ENCODE data around the gene HES5.

HES5 gene

GRCh38 chr1:2574350-2574749 lies 44.3 kb upstream of the HES5 start:
- no peak for TF ChIP-seq MAX (IDR thresholded peaks at IDR 0.05)
- no peak for TF ChIP-seq USF1 (IDR thresholded peaks at IDR 0.05)
- TF ChIP-seq CEBPB (IDR thresholded peaks at IDR 0.05) = no peak
- no peak for TF ChIP-seq EP300 (IDR thresholded peaks at IDR 0.05; ENCODE audit: borderline replicate concordance)
- TF ChIP-seq FOXM1 (IDR thresholded peaks at IDR 0.05; ENCODE audit: borderline replicate concordance, low read depth) = no peak
- no peak for TF ChIP-seq EGR1 (IDR thresholded peaks at IDR 0.05)
- TF ChIP-seq TCF12 (IDR thresholded peaks at IDR 0.05; ENCODE audit: low read depth) = no peak
- TF ChIP-seq CREB1 (IDR thresholded peaks at IDR 0.05; ENCODE audit: low read depth) = no peak
- no peak for TF ChIP-seq NFIC (IDR thresholded peaks at IDR 0.05)
- no peak for TF ChIP-seq RAD21 (IDR thresholded peaks at IDR 0.05; ENCODE audit: low read depth)

- TF ChIP-seq CREB1 (IDR thresholded peaks at IDR 0.05; ENCODE audit: low read depth) = no peak
- no peak for TF ChIP-seq TCF12 (IDR thresholded peaks at IDR 0.05; ENCODE audit: low read depth)
- TF ChIP-seq CEBPB (IDR thresholded peaks at IDR 0.05) = no peak
- no peak for TF ChIP-seq EP300 (IDR thresholded peaks at IDR 0.05; ENCODE audit: borderline replicate concordance)
- no peak for TF ChIP-seq ZBTB7A (IDR thresholded peaks at IDR 0.05; ENCODE audit: low read depth)
- no peak for TF ChIP-seq REST (IDR thresholded peaks at IDR 0.05; ENCODE audit: low read depth)
- no peak for TF ChIP-seq TAF1 (IDR thresholded peaks at IDR 0.05; ENCODE audit: low read depth)
- TF ChIP-seq USF1 (IDR thresholded peaks at IDR 0.05) = no peak
- no peak for TF ChIP-seq EGR1 (IDR thresholded peaks at IDR 0.05)
- no peak for TF ChIP-seq MAX (IDR thresholded peaks at IDR 0.05)
- no peak for TF ChIP-seq NFIC (IDR thresholded peaks at IDR 0.05)
- TF ChIP-seq FOXM1 (IDR thresholded peaks at IDR 0.05; ENCODE audit: borderline replicate concordance, low read depth) = no peak
- TF ChIP-seq RAD21 (IDR thresholded peaks at IDR 0.05; ENCODE audit: low read depth) = no peak
Observed at GRCh38 chr1:2573250-2573920, 43.3 kb upstream of the HES5 start.

GRCh38 chr1:2571348-2571747 lies 41.3 kb upstream of the HES5 start:
- TF ChIP-seq TCF12 (IDR thresholded peaks at IDR 0.05; ENCODE audit: low read depth) = no peak
- no peak for TF ChIP-seq CREB1 (IDR thresholded peaks at IDR 0.05; ENCODE audit: low read depth)
- no peak for TF ChIP-seq EGR1 (IDR thresholded peaks at IDR 0.05)
- no peak for TF ChIP-seq CEBPB (IDR thresholded peaks at IDR 0.05)
- no peak for TF ChIP-seq REST (IDR thresholded peaks at IDR 0.05; ENCODE audit: low read depth)
- TF ChIP-seq YY1 (IDR thresholded peaks at IDR 0.05; ENCODE audit: low read depth) = no peak
- TF ChIP-seq RAD21 (IDR thresholded peaks at IDR 0.05; ENCODE audit: low read depth) = no peak
- TF ChIP-seq TEAD4 (IDR thresholded peaks at IDR 0.05) = no peak
- no peak for TF ChIP-seq MAX (IDR thresholded peaks at IDR 0.05)
- no peak for TF ChIP-seq USF1 (IDR thresholded peaks at IDR 0.05)
- no peak for TF ChIP-seq TAF1 (IDR thresholded peaks at IDR 0.05; ENCODE audit: low read depth)
- no peak for TF ChIP-seq NFIC (IDR thresholded peaks at IDR 0.05)
- no peak for TF ChIP-seq EP300 (IDR thresholded peaks at IDR 0.05; ENCODE audit: borderline replicate concordance)
- no peak for TF ChIP-seq FOXM1 (IDR thresholded peaks at IDR 0.05; ENCODE audit: borderline replicate concordance, low read depth)
- TF ChIP-seq ZBTB7A (IDR thresholded peaks at IDR 0.05; ENCODE audit: low read depth) = no peak

GRCh38 chr1:2570332-2570731 lies 40.3 kb upstream of the HES5 start:
- no peak for TF ChIP-seq NFIC (IDR thresholded peaks at IDR 0.05)
- TF ChIP-seq RAD21 (IDR thresholded peaks at IDR 0.05; ENCODE audit: low read depth) = no peak
- no peak for TF ChIP-seq EGR1 (IDR thresholded peaks at IDR 0.05)
- TF ChIP-seq MAX (IDR thresholded peaks at IDR 0.05) = no peak
- TF ChIP-seq EP300 (IDR thresholded peaks at IDR 0.05; ENCODE audit: borderline replicate concordance) = no peak
- TF ChIP-seq ZBTB7A (IDR thresholded peaks at IDR 0.05; ENCODE audit: low read depth) = no peak
- TF ChIP-seq REST (IDR thresholded peaks at IDR 0.05; ENCODE audit: low read depth) = no peak
- no peak for TF ChIP-seq FOXM1 (IDR thresholded peaks at IDR 0.05; ENCODE audit: borderline replicate concordance, low read depth)
- no peak for TF ChIP-seq TAF1 (IDR thresholded peaks at IDR 0.05; ENCODE audit: low read depth)
- TF ChIP-seq TEAD4 (IDR thresholded peaks at IDR 0.05) = no peak
- no peak for TF ChIP-seq TCF12 (IDR thresholded peaks at IDR 0.05; ENCODE audit: low read depth)
- TF ChIP-seq USF1 (IDR thresholded peaks at IDR 0.05) = no peak
- no peak for TF ChIP-seq CEBPB (IDR thresholded peaks at IDR 0.05)
- no peak for TF ChIP-seq YY1 (IDR thresholded peaks at IDR 0.05; ENCODE audit: low read depth)
- TF ChIP-seq CREB1 (IDR thresholded peaks at IDR 0.05; ENCODE audit: low read depth) = no peak
